H9 (cell line): ENCODE results near the gene DFFB. TPM values are rescaled to one million over a fixed set of nuclear protein-coding genes. Genes with fewer than 3 reads are reported as not detected.

Experiments
- DNase-seq: peaks from one replicate; pipeline ENCODE4 v3.0.0-alpha.2; 2017
- H2AFZ ChIP-seq: one replicate; pipeline ENCODE4 v1.6.1; 2013; ENCODE audit warnings: mild to moderate bottlenecking, low read length, control low read depth, moderate library complexity
- H2AK5ac ChIP-seq: 2 replicates; pipeline ENCODE4 v1.6.1; 2013; ENCODE audit warnings: low read length, control low read depth, mixed read lengths; ENCODE audit not compliant: insufficient read length
- H2BK120ac ChIP-seq: one replicate; pipeline ENCODE4 v1.6.1; 2013; ENCODE audit warnings: low read depth, mild to moderate bottlenecking, low read length, control low read depth, inconsistent platforms; ENCODE audit not compliant: poor library complexity, severe bottlenecking
- H2BK12ac ChIP-seq: 2 replicates; pipeline ENCODE4 v1.6.1; 2013; ENCODE audit warnings: low read length, control low read depth, mixed read lengths, low read depth; ENCODE audit not compliant: insufficient read length
- H2BK15ac ChIP-seq: 2 replicates; pipeline ENCODE4 v1.6.1; 2013; ENCODE audit warnings: low read depth, low read length, control low read depth
- H2BK20ac ChIP-seq: one replicate; pipeline ENCODE4 v1.6.1; 2013; ENCODE audit warnings: low read depth, mild to moderate bottlenecking, low read length, control low read depth, inconsistent platforms; ENCODE audit not compliant: poor library complexity, severe bottlenecking
- H2BK5ac ChIP-seq: 2 replicates; pipeline ENCODE4 v1.6.1; 2013; ENCODE audit warnings: low read length, control low read depth, mixed read lengths; ENCODE audit not compliant: insufficient read length
- H3K14ac ChIP-seq: 2 replicates; pipeline ENCODE4 v1.6.1; 2013; ENCODE audit warnings: low read length, control low read depth; ENCODE audit not compliant: insufficient read depth
- H3K18ac ChIP-seq: 2 replicates; pipeline ENCODE4 v1.6.1; 2013; ENCODE audit warnings: low read depth, mild to moderate bottlenecking, mixed read lengths, low read length, control low read depth; ENCODE audit not compliant: insufficient read length
- H3K23ac ChIP-seq: 2 replicates; pipeline ENCODE4 v1.6.1; 2013; ENCODE audit warnings: low read length, control low read depth, mixed read lengths, low read depth; ENCODE audit not compliant: insufficient read length
- H3K23me2 ChIP-seq: 2 replicates; pipeline ENCODE4 v1.6.1; 2013; ENCODE audit warnings: low read depth, mild to moderate bottlenecking, mixed read lengths, low read length, control low read depth; ENCODE audit not compliant: insufficient read length, poor library complexity, severe bottlenecking
- H3K27ac ChIP-seq: 2 replicates; pipeline ENCODE4 v1.5.1; 2013; ENCODE audit warnings: low read length, control low read depth, mixed read lengths, low read depth; ENCODE audit not compliant: insufficient read length
- H3K27me3 ChIP-seq: 2 replicates; pipeline ENCODE4 v1.6.1; 2013; ENCODE audit warnings: low read length, control low read depth, inconsistent platforms; ENCODE audit not compliant: insufficient read depth
- H3K4ac ChIP-seq: 2 replicates; pipeline ENCODE4 v1.6.1; 2013; ENCODE audit warnings: low read depth, mild to moderate bottlenecking, control low read depth, inconsistent platforms, low read length, moderate library complexity
- H3K4me1 ChIP-seq: 2 replicates; pipeline ENCODE4 v1.6.1; 2013; ENCODE audit warnings: low read length, control low read depth, inconsistent platforms; ENCODE audit not compliant: insufficient read depth
- H3K4me2 ChIP-seq: 2 replicates; pipeline ENCODE4 v1.6.1; 2013; ENCODE audit warnings: low read length, control low read depth, mixed read lengths; ENCODE audit not compliant: insufficient read length, insufficient read depth
- H3K56ac ChIP-seq: 2 replicates; pipeline ENCODE4 v1.6.1; 2013; ENCODE audit warnings: low read depth, mild to moderate bottlenecking, mixed read lengths, low read length, control low read depth; ENCODE audit not compliant: insufficient read length
- H3K79me1 ChIP-seq: 2 replicates; pipeline ENCODE4 v1.6.1; 2013; ENCODE audit warnings: low read depth, mild to moderate bottlenecking, moderate library complexity, low read length, control low read depth, inconsistent platforms; ENCODE audit not compliant: insufficient read depth, poor library complexity, severe bottlenecking
- H3K79me2 ChIP-seq: 2 replicates; pipeline ENCODE4 v1.6.1; 2013; ENCODE audit warnings: low read length, control low read depth, inconsistent platforms; ENCODE audit not compliant: insufficient read depth
- H3K9ac ChIP-seq: 2 replicates; pipeline ENCODE4 v1.6.1; 2013; ENCODE audit warnings: low read length, control low read depth, mixed read lengths; ENCODE audit not compliant: insufficient read length; ENCODE audit errors: extremely low read depth
- H3K9me3 ChIP-seq: one replicate; pipeline ENCODE4 v1.6.1; 2013; ENCODE audit warnings: low read depth, low read length, inconsistent platforms; ENCODE audit not compliant: control insufficient read depth
- H3T11ph ChIP-seq: one replicate; pipeline ENCODE4 v1.6.1; 2013; ENCODE audit warnings: mild to moderate bottlenecking, low read length, control low read depth, inconsistent platforms
- H4K20me1 ChIP-seq: one replicate; pipeline ENCODE4 v1.6.1; 2013; ENCODE audit not compliant: control insufficient read depth, insufficient read length, insufficient read depth
- H4K5ac ChIP-seq: 2 replicates; pipeline ENCODE4 v1.6.1; 2013; ENCODE audit warnings: low read depth, mild to moderate bottlenecking, mixed read lengths, low read length, control low read depth; ENCODE audit not compliant: insufficient read length
- H4K8ac ChIP-seq: replicated peaks from 2 replicates; pipeline ENCODE4 v1.6.1; 2013; ENCODE audit warnings: low read length, control low read depth, mixed read lengths, low read depth; ENCODE audit not compliant: insufficient read length
- H4K91ac ChIP-seq: 2 replicates; pipeline ENCODE4 v1.6.1; 2013; ENCODE audit warnings: low read depth, mild to moderate bottlenecking, moderate library complexity, mixed read lengths, low read length, control low read depth; ENCODE audit not compliant: insufficient read length
- H3K27ac Mint-ChIP-seq, 3 experiments: 2 replicates in 2 of 3; 3 replicates in 1 of 3; pipeline ENCODE4 v1.8.0; 2020 to 2021; ENCODE audit warnings: mixed read lengths in 3 of 3, mild to moderate bottlenecking in 1 of 3, moderate library complexity in 1 of 3
- H3K27me3 Mint-ChIP-seq: 2 replicates; pipeline ENCODE4 v1.8.0; 2021; ENCODE audit warnings: low read depth, mild to moderate bottlenecking, moderate library complexity, mixed read lengths
- H3K36me3 Mint-ChIP-seq, 3 experiments: 2 replicates in 2 of 3; 3 replicates in 1 of 3; pipeline ENCODE4 v1.8.0; 2020 to 2021; ENCODE audit warnings: low read depth in 3 of 3, mixed read lengths in 3 of 3; ENCODE audit not compliant: insufficient read depth in 1 of 3
- H3K4me1 Mint-ChIP-seq, 2 experiments: 2 replicates each; pipeline ENCODE4 v1.8.0; 2020; ENCODE audit warnings: mixed read lengths in 2 of 2
- H3K4me3 Mint-ChIP-seq, 2 experiments: 2 replicates in 1 of 2; 3 replicates in 1 of 2; pipeline ENCODE4 v1.8.0; 2020 to 2021; ENCODE audit warnings: mild to moderate bottlenecking in 2 of 2, mixed read lengths in 2 of 2, moderate library complexity in 1 of 2
- H3K9me3 Mint-ChIP-seq, 2 experiments: 2 replicates in 1 of 2; 3 replicates in 1 of 2; pipeline ENCODE4 v1.8.0; 2020; ENCODE audit warnings: mild to moderate bottlenecking in 2 of 2, mixed read lengths in 2 of 2, moderate library complexity in 1 of 2
- WGBS: extraction: QIAGEN DNeasy Blood & Tissue Kit; methylation state at CpG from one replicate; pipeline ENCODE4 v1.1.7; 2013; ENCODE audit warnings: missing lambda C conversion rate, low lambda C conversion rate, mixed read lengths; ENCODE audit not compliant: insufficient read length; ENCODE audit errors: extremely low coverage; 5-methylcytosine and 5-hydroxymethylcytosine counted together
- total RNA-seq: library from RNA; stranded (reverse); gene quantifications from 2 replicates; pipeline ENCODE4 v1.2.1, GENCODE V29; 2021
- TF ChIP-seq, protein P1 (sequence below): fragments of 200-600 bp; sonication (generic); conservative IDR thresholded peaks from 3 replicates; pipeline ENCODE4 v1.8.0; 2021; ENCODE audit warnings: antibody characterized with exemption, mild to moderate bottlenecking

Gene DFFB
- total RNA-seq, 1 experiment from 2014 or later: 9.7 TPM

DNA sequence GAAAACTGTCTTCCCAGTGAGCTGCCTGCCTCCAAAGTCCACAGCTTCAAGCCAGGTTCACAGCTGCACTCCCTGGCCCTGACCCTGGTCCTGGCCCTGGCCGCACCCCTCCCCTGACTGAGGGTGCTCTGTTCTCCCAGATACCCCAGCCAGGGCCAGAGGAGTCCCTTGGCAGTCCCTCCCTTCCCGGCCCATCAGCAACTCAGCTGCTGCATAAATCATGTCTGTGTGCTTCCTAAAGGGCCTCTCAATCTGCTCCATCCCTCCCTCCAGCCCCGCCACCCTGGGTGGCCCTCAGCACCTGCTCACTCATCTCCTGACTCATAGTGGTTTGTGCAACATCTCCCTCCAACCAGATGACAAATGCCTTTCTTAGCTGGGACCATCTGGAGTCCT lies 67.5 kb downstream of the DFFB start:
- no CpG with 5 or more reads among the region's 3 CpGs for WGBS
- H2BK12ac ChIP-seq: no peak overlapping the region
- Mint-ChIP-seq H3K4me3 (no peak overlapping the region), H3K4me1 (peaks cover 0 to 7% of the 10 kb centered on the region in 2 experiments; a peak in 2 of 4 replicates), H3K27ac (no peak overlapping the region; a peak in 1 of 7 replicates), H3K9me3 (peaks cover 6% of the 10 kb centered on the region in 2 experiments), H3K27me3 (no peaks in the 10 kb centered on the region), H3K36me3 (peaks cover 0 to 3% (median 0%) of the 10 kb centered on the region in 3 experiments; a peak in 1 of 7 replicates)
- no peak overlapping the region for H3K4me2 ChIP-seq
- no peak overlapping the region for H3T11ph ChIP-seq
- no peak overlapping the region for H3K9ac ChIP-seq
- H3K23ac ChIP-seq: no peak overlapping the region
- H2BK15ac ChIP-seq: no peak overlapping the region
- no peak overlapping the region for H3K56ac ChIP-seq
- H3K9me3 ChIP-seq: no peaks in the 10 kb centered on the region
- no peak overlapping the region for H3K14ac ChIP-seq
- no peak overlapping the region for H2AFZ ChIP-seq
- TF ChIP-seq, protein P1, sequence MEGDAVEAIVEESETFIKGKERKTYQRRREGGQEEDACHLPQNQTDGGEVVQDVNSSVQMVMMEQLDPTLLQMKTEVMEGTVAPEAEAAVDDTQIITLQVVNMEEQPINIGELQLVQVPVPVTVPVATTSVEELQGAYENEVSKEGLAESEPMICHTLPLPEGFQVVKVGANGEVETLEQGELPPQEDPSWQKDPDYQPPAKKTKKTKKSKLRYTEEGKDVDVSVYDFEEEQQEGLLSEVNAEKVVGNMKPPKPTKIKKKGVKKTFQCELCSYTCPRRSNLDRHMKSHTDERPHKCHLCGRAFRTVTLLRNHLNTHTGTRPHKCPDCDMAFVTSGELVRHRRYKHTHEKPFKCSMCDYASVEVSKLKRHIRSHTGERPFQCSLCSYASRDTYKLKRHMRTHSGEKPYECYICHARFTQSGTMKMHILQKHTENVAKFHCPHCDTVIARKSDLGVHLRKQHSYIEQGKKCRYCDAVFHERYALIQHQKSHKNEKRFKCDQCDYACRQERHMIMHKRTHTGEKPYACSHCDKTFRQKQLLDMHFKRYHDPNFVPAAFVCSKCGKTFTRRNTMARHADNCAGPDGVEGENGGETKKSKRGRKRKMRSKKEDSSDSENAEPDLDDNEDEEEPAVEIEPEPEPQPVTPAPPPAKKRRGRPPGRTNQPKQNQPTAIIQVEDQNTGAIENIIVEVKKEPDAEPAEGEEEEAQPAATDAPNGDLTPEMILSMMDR: no peak
- H4K8ac ChIP-seq: no peak overlapping the region
- H3K18ac ChIP-seq: no peak overlapping the region
- no peak overlapping the region for H2BK20ac ChIP-seq
- no peaks in the 10 kb centered on the region for H3K23me2 ChIP-seq
- H2AK5ac ChIP-seq: no peak overlapping the region
- no peaks in the 10 kb centered on the region for H3K4me1 ChIP-seq
- H2BK120ac ChIP-seq: no peak overlapping the region
- H4K91ac ChIP-seq: no peak overlapping the region
- no peaks in the 10 kb centered on the region for H3K79me2 ChIP-seq
- no peak overlapping the region for H2BK5ac ChIP-seq
- H4K5ac ChIP-seq: no peak overlapping the region
- H3K27ac ChIP-seq: no peak overlapping the region
- H4K20me1 ChIP-seq: no peaks in the 10 kb centered on the region
- DNase-seq: no peak
- H3K4ac ChIP-seq: no peak overlapping the region
- no peaks in the 10 kb centered on the region for H3K27me3 ChIP-seq
- H3K79me1 ChIP-seq: no peaks in the 10 kb centered on the region
